Bronchial epithelial cell (primary cell): ENCODE data around the gene FADS6. TPM values are rescaled to one million over a fixed set of nuclear protein-coding genes. Genes with fewer than 3 reads are reported as not detected.
A peak's percentile ranks its signal among the peaks of the same experiment; 100 is the strongest.

Experiments used
- DNase-seq: peaks from one replicate; pipeline ENCODE4 v3.0.0-alpha.2; 2010; ENCODE audit warnings: low read depth
- FAIRE-seq: peaks from 2 replicates; lab custom pipeline; 2011; peaks lifted over from hg19 to GRCh38; lab: Jason Lieb, UNC
- H3K27me3 ChIP-seq: 2 replicates; pipeline ENCODE4 v1.5.1; 2011; ENCODE audit warnings: low read length; ENCODE audit not compliant: control insufficient read depth, insufficient read depth
- H3K36me3 ChIP-seq: 2 replicates; pipeline ENCODE4 v1.5.1; 2011; ENCODE audit warnings: low read length; ENCODE audit not compliant: control insufficient read depth, insufficient read depth
- H3K4me3 ChIP-seq: 2 replicates; pipeline ENCODE4 v1.5.1; 2011; ENCODE audit warnings: mild to moderate bottlenecking, low read depth, low read length, control low read depth
- total RNA-seq: library from RNA; depleted of rRNA; stranded (reverse); fragments of >200 nt; gene quantifications from 2 replicates; pipeline ENCODE4 v1.2.1, GENCODE V29; 2014
- TF ChIP-seq, protein P1 (sequence below): IDR thresholded peaks from 2 replicates; pipeline ENCODE4 v1.5.1; 2011; ENCODE audit warnings: mild to moderate bottlenecking, moderate library complexity, low read length, control low read depth, inconsistent platforms; ENCODE audit not compliant: insufficient read depth, severe bottlenecking

FADS6 gene
- total RNA-seq, 1 donor from 2014 or later, result not detected

DNA sequence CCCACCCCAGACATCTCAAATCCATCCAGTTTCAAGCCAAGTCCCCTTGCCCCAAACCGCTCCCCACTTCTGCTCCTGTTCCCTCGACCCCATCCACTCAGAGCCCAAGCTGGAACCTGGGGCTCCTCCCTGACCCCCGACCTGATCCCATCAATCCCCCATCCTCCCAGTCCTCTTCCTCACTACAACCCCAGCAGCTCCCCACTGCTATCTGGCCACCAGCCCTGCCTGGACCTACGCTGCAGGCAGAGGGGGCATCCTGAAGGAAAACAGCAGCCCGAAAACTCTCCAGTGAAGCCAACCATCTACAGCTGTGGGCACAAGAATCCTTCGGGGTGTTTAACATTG is 24.6 kb downstream of the FADS6 start:
- TF ChIP-seq, protein P1, sequence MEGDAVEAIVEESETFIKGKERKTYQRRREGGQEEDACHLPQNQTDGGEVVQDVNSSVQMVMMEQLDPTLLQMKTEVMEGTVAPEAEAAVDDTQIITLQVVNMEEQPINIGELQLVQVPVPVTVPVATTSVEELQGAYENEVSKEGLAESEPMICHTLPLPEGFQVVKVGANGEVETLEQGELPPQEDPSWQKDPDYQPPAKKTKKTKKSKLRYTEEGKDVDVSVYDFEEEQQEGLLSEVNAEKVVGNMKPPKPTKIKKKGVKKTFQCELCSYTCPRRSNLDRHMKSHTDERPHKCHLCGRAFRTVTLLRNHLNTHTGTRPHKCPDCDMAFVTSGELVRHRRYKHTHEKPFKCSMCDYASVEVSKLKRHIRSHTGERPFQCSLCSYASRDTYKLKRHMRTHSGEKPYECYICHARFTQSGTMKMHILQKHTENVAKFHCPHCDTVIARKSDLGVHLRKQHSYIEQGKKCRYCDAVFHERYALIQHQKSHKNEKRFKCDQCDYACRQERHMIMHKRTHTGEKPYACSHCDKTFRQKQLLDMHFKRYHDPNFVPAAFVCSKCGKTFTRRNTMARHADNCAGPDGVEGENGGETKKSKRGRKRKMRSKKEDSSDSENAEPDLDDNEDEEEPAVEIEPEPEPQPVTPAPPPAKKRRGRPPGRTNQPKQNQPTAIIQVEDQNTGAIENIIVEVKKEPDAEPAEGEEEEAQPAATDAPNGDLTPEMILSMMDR, result no peak

DNA sequence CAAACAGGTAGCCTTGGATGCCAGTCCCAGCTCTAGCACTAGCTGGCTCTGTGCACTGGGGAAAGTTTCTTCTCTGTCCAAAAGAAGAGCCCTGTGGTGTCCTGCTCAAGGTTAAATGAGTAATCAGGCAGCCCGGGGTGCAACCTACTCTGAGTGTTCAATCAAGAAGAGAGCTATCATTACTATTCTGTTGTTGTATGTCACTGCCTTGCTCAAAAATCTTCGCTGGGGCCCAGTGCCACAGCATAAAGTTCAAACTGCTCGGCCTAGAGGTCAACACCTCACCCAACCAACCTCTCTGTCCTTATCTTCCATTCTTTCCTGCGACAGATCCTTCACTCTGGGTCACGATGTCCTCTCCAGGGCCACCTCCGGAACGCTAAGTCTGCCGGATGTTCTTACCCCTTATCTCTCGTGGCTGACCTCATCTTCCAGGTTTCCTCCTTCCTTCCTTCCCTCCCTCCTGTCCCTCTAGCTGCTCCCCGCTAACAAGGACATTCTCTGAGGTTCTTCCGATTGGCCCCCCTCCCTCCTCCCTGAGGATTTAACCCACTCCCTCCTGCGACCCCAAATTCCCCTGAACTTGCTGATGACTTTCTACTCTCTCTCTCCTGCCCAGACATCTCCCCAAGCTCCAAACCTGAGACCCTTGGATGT is 25.1 kb downstream of the FADS6 start:
- DNase-seq, result no peak
- H3K36me3 ChIP-seq, result peaks cover 5% of the 10 kb centered on the region
- no peak for FAIRE-seq
- H3K27me3 ChIP-seq, result no peaks in the 10 kb centered on the region
- TF ChIP-seq, protein P1, result no peak
- H3K4me3 ChIP-seq, result no peak overlapping the region

More for the DNA sequence above, 24.6 kb downstream of the FADS6 start:
- H3K4me3 ChIP-seq, result no peak overlapping the region
- DNase-seq (no peak), FAIRE-seq (no peak)
- H3K36me3 ChIP-seq, result peaks cover 3% of the 10 kb centered on the region
- no peaks in the 10 kb centered on the region for H3K27me3 ChIP-seq

DNA sequence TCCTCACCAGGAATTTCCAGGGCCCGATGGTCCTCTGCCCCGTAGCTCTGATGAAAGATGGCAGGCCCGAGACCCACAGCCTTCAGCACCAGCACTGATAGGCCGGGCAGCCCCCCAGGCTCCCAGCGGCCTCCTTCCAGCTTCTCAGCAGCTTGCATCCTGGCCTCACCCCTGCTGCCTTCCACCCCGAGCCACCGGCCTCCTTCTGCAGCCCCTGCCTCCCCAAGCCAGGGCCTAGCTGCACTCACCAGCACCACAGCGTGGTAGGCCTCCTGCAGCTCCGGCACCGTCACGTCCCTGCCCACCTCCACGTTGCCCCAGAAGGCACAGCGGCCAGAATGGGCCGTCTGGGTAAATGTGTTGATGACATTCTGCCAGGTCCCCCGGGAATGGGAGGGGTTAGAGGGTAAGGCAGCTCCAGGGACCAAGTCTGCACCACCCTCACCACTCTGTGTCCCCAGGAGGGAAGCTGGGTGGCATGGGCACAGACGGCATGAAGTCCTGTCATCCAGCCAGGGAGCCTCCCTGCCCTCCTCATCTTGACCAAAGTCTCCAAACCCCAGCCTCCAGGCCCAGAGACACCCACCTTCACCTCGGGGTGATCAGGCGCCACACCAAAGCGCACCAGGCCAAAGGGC is 27.1 kb downstream of the FADS6 start:
- TF ChIP-seq, protein P1, result no peak
- no peak for DNase-seq
- no peak for FAIRE-seq

DNA sequence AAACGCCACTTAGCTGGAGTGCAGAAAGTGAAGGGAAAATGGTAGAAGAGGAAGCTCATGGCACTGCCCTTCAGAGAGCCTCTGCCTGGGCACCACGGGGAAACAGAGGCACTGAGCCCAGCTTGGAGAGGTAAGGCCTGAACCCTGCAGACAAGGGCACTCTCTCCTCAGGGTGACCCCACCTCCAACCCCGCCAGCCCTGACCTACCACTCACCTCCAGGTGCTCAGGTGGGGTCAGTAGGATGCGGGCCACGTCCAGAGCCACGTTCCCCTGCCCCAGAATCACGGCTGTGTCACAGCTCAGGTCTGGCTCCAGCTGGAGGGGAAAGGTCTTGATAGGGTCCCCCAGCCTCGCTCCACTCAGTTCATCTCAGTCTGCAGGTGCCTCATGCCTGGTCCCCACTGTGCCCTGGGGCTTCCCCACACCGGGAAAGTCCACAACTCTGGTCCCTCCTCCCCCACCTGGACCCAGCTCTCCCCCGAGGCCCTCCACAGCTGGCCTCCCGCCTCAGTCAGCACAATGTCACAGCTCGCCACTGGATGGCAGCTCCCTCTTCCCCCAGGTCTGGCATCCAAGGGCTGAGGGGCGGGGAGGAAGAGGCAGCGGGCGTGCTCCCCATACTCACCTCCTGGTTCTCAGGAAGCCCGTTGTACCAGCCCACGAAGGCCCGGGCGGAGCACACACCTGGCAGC is 27.8 kb downstream of the FADS6 start:
- TF ChIP-seq, protein P1, result no peak
- H3K4me3 ChIP-seq, result no peak overlapping the region
- DNase-seq (no peak), FAIRE-seq (no peak)
- H3K27me3 ChIP-seq, result peaks cover 9% of the 10 kb centered on the region
- H3K36me3 ChIP-seq, result peaks cover 6% of the 10 kb centered on the region

More for the DNA sequence above, 27.1 kb downstream of the FADS6 start:
- Histone ChIP-seq H3K27me3 (peaks cover 3% of the 10 kb centered on the region), H3K36me3 (peaks cover 6% of the 10 kb centered on the region), H3K4me3 (no peak overlapping the region)

DNA sequence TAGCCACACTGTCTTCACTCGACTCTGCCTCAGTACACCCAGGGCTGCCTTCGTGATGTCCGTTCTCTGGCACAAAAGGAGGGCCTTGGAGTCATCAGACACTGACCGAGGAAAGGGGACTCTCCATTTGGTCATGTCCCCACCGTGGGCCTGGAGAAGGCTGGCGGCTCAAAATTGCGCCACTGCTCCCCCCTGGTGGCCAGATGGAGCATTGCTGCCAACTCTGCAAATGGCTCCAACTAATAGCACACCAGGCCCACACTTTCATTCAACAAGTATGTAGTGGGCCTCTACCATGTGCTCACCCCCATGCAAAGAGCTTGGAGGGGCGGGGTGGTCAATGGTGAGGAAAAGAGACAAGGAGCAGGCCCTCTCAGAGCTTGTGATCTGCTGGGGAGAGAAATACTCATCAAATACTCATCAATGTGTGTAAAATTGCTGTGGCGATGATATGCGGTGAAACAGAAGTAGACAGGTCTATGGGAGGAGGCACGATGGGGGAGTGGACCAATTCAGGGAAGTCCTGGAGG is 28.5 kb downstream of the FADS6 start:
- DNase-seq, result peak; percentile 31
- no peak for FAIRE-seq
- peaks cover 16% of the 10 kb centered on the region for H3K27me3 ChIP-seq
- H3K4me3 ChIP-seq, result no peak overlapping the region
- peaks cover 6% of the 10 kb centered on the region for H3K36me3 ChIP-seq
- TF ChIP-seq, protein P1, result peak; percentile 93
